ENCODE results near the gene CLOCK.

Gene CLOCK

DNA sequence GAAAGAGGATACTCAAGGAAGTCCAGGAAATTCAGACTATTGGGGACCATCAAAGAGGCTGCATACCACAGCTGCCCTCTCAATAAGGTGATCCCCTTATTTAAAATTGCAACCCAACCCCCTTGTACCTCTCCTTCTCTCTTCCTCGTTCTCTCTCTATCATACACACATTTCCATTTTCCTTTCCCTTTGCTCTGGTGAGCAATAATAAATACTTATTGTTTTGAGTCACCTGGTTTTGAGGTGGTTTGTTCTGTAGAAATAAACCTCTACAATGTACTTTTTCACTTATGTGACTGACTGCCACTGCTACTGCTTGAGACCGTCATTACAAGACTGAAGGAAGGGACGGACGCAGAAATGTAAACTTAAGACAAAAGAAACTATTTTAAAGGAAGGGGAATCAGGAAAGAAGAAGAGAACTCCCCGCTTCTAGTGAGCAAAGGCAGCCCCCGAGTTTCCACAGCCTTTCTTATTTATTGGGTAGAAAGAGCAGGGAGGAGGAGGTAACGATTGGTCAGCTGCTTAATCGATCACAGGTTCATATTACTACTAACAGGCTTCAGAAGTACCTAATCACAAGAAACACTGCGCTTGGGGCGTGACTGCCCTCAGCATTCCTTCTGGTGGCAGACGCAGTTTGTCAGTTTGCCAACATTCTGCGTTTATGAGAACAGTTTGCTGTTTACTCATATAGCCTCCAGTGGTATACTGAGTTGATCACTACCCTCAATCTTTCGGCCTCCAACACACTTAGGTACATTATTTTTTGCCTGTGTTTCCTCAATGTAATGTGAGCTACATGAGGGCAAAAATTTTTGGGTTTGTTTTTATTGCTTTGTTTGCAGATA, 167.9 kb downstream of the CLOCK start:
- no peak for DNase-seq
